NCI-H82 (cell line): Measurements from ENCODE around the gene AASDH.
A peak's percentile ranks its signal among the peaks of the same experiment; 100 is the strongest.

ENCODE experiments used
- DNase-seq: peaks from one replicate; lab custom pipeline; 2025; lab: John Stamatoyannopoulos, UW

AASDH gene

GRCh38 chr4:56387023-56388001, at the start of gene AASDH:
Gene AASDH (minus strand): TSS chr4:56387491. CDS start chr4:56384299, 3,192 bp downstream.
- DNase-seq = peak; percentile 95

GRCh38 chr4:56435140-56435926, 48.0 kb upstream of the AASDH start, which contains the start of gene PPAT:
Gene PPAT (minus strand): TSS chr4:56435615. CDS start chr4:56435477, 138 bp downstream.
- peak; percentile 97 for DNase-seq

- DNase-seq = peak; percentile 81
Measured at GRCh38 chr4:56434599-56435139, 47.4 kb upstream of the AASDH start.

GRCh38 chr4:56433280-56433679, 46.0 kb upstream of the AASDH start:
- DNase-seq = no peak

- no peak for DNase-seq
Measured at GRCh38 chr4:56430203-56430602, 42.9 kb upstream of the AASDH start.

- no peak for DNase-seq
Measured at GRCh38 chr4:56427179-56427578, 39.9 kb upstream of the AASDH start.

GRCh38 chr4:56426273-56426672, 39.0 kb upstream of the AASDH start:
- DNase-seq = no peak

- DNase-seq = no peak
Measured at GRCh38 chr4:56425518-56425917, 38.2 kb upstream of the AASDH start.

- peak; percentile 14 for DNase-seq
Measured at GRCh38 chr4:56424697-56425514, 37.6 kb upstream of the AASDH start.

- DNase-seq = no peak
Measured at GRCh38 chr4:56424176-56424575, 36.9 kb upstream of the AASDH start.

- no peak for DNase-seq
Measured at GRCh38 chr4:56417396-56417795, 30.1 kb upstream of the AASDH start.

- DNase-seq = no peak
Measured at GRCh38 chr4:56416349-56416748, 29.1 kb upstream of the AASDH start.

GRCh38 chr4:56414135-56414670, 26.9 kb upstream of the AASDH start:
- no peak for DNase-seq

GRCh38 chr4:56410247-56411062, 23.2 kb upstream of the AASDH start:
- peak; percentile 71 for DNase-seq

GRCh38 chr4:56409511-56410090, 22.3 kb upstream of the AASDH start:
- no peak for DNase-seq

- DNase-seq = no peak
Measured at GRCh38 chr4:56408978-56409377, 21.7 kb upstream of the AASDH start.

- no peak for DNase-seq
Measured at GRCh38 chr4:56406151-56406550, 18.9 kb upstream of the AASDH start.

GRCh38 chr4:56405016-56405415, 17.7 kb upstream of the AASDH start:
- DNase-seq = no peak

- no peak for DNase-seq
Measured at GRCh38 chr4:56400560-56400959, 13.3 kb upstream of the AASDH start.

GRCh38 chr4:56391270-56391669, 4.0 kb upstream of the AASDH start:
- DNase-seq = no peak
